Stimulated activated naive CD8-positive, alpha-beta T cell treated with anti-CD3 and anti-CD28 coated beads, Interleukin-15, amount 100 ng/mL, for 72 hours (primary cell): ENCODE data around the gene RIPOR3.
"Not testable (repeated sequence)": the region's sequence is repeated elsewhere in the genome, so short reads cannot be mapped to it uniquely, and the experiment has no call there.

ENCODE experiments used
- ATAC-seq: fragments of 150-1000 bp; cut with Tn5 transposase; 2 replicates; pipeline ENCODE4 v1.10.0; 2021; ENCODE audit warnings: mild to moderate bottlenecking, moderate library complexity
- DNase-seq, 2 donors: peaks; one replicate each; pipeline ENCODE4 v3.0.0; 2021 to 2022
- H3K27ac Mint-ChIP-seq, 2 donors: one replicate each; pipeline ENCODE4 v1.8.0; 2022; ENCODE audit warnings: mild to moderate bottlenecking in 2 of 2, mixed read lengths in 2 of 2, moderate library complexity in 2 of 2
- H3K27me3 Mint-ChIP-seq: one replicate; pipeline ENCODE4 v1.8.0; 2022; ENCODE audit warnings: mixed read lengths
- H3K4me1 Mint-ChIP-seq: one replicate; pipeline ENCODE4 v1.8.0; 2022; ENCODE audit warnings: mild to moderate bottlenecking, mixed read lengths
- H3K4me3 Mint-ChIP-seq, 2 donors: one replicate each; pipeline ENCODE4 v1.8.0; 2022; ENCODE audit warnings: mild to moderate bottlenecking in 2 of 2, mixed read lengths in 2 of 2, moderate library complexity in 1 of 2
- H3K9me3 Mint-ChIP-seq, 2 donors: one replicate each; pipeline ENCODE4 v1.8.0; 2022; ENCODE audit warnings: mixed read lengths in 2 of 2

RIPOR3 gene

GRCh38 chr20:50607436-50607835, 83.9 kb downstream of the RIPOR3 start:
- DNase-seq (no peak), ATAC-seq (no peak)
- H3K27me3 Mint-ChIP-seq = peaks cover 16% of the 10 kb centered on the region
- no peaks in the 10 kb centered on the region for H3K9me3 Mint-ChIP-seq
- H3K4me3 Mint-ChIP-seq = no peak overlapping the region
- H3K27ac Mint-ChIP-seq = no peak overlapping the region
- H3K4me1 Mint-ChIP-seq = no peaks in the 10 kb centered on the region

- Mint-ChIP-seq H3K9me3 (no peaks in the 10 kb centered on the region), H3K27ac (no peak overlapping the region), H3K4me1 (no peaks in the 10 kb centered on the region), H3K27me3 (peaks cover 16% of the 10 kb centered on the region), H3K4me3 (no peak overlapping the region)
- DNase-seq = no peak
- no peak for ATAC-seq
These were observed 86.2 kb downstream of the RIPOR3 start for GRCh38 chr20:50605136-50605535.

GRCh38 chr20:50604451-50604850, 86.9 kb downstream of the RIPOR3 start:
- H3K4me1 Mint-ChIP-seq = no peaks in the 10 kb centered on the region
- DNase-seq (no peak), ATAC-seq (no peak)
- H3K27me3 Mint-ChIP-seq = peaks cover 16% of the 10 kb centered on the region
- H3K9me3 Mint-ChIP-seq = no peaks in the 10 kb centered on the region
- H3K4me3 Mint-ChIP-seq = no peak overlapping the region
- no peak overlapping the region for H3K27ac Mint-ChIP-seq

GRCh38 chr20:50602432-50603088, 88.8 kb downstream of the RIPOR3 start:
- ATAC-seq = no peak
- no peak overlapping the region for H3K4me3 Mint-ChIP-seq
- H3K27ac Mint-ChIP-seq = no peak overlapping the region

DNA sequence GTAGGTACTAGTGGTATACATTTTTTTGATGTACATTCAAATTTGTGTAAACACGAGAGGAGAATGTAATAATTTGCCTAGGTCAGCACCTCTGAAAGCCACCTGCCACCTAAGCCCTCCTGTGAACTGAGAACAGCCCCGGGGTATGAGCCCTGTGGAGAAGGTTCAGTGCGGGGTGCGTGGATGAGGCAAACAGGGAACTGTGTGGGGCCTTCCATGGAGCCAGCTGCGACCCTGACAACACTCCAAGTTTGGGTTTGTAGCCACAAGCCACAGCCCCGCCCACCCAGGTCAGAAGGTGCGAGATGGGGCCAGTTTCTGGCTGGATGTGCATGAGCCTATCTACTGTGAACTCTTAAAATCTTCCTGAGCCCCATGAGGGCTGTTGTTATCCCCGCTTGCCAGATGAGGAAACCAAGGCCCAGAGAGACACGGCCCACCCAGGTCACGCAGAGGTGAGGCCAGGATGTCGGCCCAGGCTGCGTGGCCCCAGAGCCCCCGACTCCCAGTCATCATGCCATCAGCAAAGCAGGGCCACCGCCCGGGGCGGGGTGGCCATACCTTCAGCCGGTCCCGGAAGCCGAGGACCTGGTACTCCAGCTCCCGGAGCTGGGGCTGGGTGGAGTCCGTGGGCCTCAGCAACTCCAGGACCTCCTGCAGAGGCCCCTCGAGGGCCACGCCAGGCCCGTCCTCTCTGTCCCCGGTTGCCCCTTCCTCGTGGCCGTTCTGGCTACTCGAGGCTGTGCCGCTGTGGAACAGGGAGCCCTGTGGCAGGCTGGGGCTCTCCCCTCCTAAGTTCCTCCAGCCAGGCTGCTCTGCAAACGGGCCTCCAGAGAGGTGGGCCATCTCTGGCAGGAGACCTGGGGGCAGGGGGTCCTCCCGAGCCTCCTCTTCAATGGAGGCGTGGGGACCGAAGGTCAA, 89.6 kb downstream of the RIPOR3 start:
- peaks cover 7% of the 10 kb centered on the region for H3K27me3 Mint-ChIP-seq
- H3K4me1 Mint-ChIP-seq = no peaks in the 10 kb centered on the region
- no peak overlapping the region for H3K27ac Mint-ChIP-seq
- DNase-seq = no peak
- H3K4me3 Mint-ChIP-seq = no peak overlapping the region
- peak; percentile 24 for ATAC-seq
- no peaks in the 10 kb centered on the region for H3K9me3 Mint-ChIP-seq

More at GRCh38 chr20:50602432-50603088, 88.8 kb downstream of the RIPOR3 start:
- no peaks in the 10 kb centered on the region for H3K9me3 Mint-ChIP-seq
- no peaks in the 10 kb centered on the region for H3K4me1 Mint-ChIP-seq
- peaks cover 12% of the 10 kb centered on the region for H3K27me3 Mint-ChIP-seq
- no peak for DNase-seq

DNA sequence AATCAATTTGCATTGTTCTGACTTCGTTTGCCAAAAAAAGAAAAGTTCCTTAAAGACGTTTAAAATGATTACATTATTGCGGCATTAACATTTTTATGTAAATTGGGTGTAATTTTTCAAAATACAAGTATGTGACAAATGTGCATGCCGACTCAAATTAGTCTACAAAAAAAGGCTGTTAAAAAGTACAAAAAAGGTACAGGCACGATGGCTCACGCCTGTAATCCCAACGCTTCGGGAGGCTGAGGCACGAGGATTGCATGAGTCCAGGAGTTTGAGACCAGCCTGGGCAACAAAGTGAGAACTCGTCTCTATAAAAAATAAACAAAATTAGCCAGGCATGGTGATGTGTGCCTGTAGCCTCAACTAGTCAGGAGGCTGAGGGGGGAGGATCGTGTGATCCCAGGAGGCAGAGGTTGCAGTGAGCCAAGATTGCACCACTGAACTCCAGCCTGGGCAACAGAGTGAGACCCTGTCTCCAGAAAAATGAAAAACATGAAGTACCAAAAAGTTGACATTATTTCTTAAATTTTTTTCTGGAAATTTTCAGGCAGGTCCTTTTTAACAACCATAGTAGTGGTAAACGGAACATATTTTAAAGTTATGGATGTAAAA, 91.0 kb downstream of the RIPOR3 start:
- Mint-ChIP-seq H3K4me1 (peaks cover 5% of the 10 kb centered on the region), H3K27ac (peak overlapping the region in 1 of 2 donors; percentile 3), H3K4me3 (no peak overlapping the region)

DNA sequence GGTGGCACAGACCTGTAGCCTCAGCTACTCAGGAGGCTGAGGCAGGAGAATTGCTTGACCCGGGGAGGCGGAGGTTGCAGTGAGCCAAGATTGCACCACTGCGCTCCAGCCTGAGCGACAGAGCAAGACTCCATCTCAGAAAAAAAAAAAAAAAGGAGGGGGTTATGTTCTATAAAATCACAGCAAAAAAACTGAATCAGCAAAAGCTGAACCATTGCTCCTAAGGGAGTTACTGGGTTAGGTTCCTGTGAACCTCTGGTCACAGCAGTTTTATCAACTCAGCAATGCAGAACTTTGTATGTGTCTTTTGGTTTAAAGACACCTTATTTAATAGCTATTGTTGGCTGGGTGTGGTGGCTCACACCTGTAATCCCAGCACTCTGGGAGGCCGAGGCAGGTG, 92.6 kb downstream of the RIPOR3 start:
- peak overlapping the region in 1 of 2 donors; percentile 15 for H3K27ac Mint-ChIP-seq
- not testable (repeated sequence) for H3K4me1 Mint-ChIP-seq, H3K4me3 Mint-ChIP-seq, ATAC-seq, DNase-seq, H3K27me3 Mint-ChIP-seq, H3K9me3 Mint-ChIP-seq

More for the DNA sequence above, 91.0 kb downstream of the RIPOR3 start:
- Mint-ChIP-seq H3K9me3 (no peaks in the 10 kb centered on the region), H3K27me3 (peaks cover 7% of the 10 kb centered on the region)
- ATAC-seq (no peak), DNase-seq (no peak)

DNA sequence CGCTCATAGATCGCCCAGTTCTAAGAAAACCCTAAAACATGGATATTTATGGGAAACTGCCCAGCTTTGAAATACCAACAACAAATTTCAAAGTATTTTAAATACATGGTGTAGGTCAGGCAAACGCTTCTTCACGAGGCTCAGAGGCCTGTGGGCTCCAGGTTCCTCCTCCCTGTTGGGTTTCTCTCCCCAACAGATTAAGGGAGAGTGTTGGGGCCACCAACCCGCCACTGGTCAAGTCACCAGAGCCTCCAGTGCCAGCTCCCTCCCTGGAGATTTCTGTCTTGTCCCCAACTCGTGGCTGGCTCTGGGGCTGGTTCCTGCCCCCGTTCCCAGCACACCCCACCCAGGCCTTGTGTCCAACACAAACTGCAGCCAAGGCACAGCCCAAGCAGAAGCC, 93.3 kb downstream of the RIPOR3 start:
- Mint-ChIP-seq H3K4me1 (peaks cover 5% of the 10 kb centered on the region), H3K27me3 (peaks cover 4% of the 10 kb centered on the region), H3K27ac (peak overlapping the region in 1 of 2 donors; percentile 54), H3K9me3 (no peaks in the 10 kb centered on the region), H3K4me3 (no peak overlapping the region)
- ATAC-seq (no peak), DNase-seq (no peak)

DNA sequence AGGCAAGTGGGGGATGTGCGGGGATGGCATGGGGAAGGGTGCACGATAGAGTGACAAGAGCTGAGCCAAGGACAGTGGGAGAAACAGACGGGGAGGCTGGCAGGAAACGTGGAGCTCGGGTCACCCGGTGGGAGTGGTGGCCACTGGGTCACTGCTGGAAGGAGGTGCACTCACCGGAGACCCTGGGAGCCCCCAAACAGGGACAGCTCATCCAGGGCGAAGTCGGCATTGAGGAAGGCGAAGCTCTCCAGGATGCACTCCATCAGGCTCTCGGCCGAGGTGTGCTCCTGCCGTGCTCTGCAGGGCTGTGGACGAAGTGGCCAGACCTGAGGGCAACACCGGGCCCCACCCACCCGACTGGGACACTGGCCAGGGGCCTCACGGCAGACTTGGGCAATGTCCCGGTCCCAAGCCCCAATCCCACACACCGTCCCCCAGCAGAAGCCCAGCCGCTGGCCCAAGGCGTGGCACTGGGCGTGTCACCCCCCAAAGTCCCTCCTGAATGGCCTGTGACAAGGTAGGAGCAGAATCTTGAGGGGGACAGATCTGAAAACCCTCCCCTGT, 93.9 kb downstream of the RIPOR3 start:
- H3K27ac Mint-ChIP-seq = peak overlapping the region in 1 of 2 donors; percentile 98
- no peaks in the 10 kb centered on the region for H3K9me3 Mint-ChIP-seq
- no peak overlapping the region for H3K4me3 Mint-ChIP-seq
- peaks cover 5% of the 10 kb centered on the region for H3K4me1 Mint-ChIP-seq
- DNase-seq (no peak), ATAC-seq (no peak)
- no peaks in the 10 kb centered on the region for H3K27me3 Mint-ChIP-seq

DNA sequence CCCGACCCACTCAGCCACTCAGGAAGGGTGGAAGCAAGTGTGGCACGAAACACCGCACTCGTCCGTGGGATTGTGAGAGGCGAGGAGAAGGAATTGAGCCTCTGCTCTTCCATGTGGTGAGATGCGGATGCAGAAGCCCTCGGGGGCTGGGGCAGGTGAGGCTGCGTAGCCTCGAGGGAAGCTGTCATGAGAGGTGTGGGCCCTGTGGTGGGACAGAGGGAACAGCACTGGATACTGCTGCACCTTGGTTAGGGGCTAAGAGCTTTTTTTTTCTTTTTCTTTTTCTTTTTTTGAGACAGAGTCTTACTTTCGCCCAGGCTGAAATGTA, 94.7 kb downstream of the RIPOR3 start:
- DNase-seq (no peak), ATAC-seq (no peak)
- Mint-ChIP-seq H3K4me3 (no peak overlapping the region), H3K27me3 (no peaks in the 10 kb centered on the region), H3K4me1 (peaks cover 5% of the 10 kb centered on the region), H3K9me3 (no peaks in the 10 kb centered on the region), H3K27ac (peak overlapping the region in 1 of 2 donors; percentile 98)

- Mint-ChIP-seq H3K27ac (peak overlapping the region in 1 of 2 donors; percentile 98), H3K27me3 (no peaks in the 10 kb centered on the region), H3K9me3 (no peaks in the 10 kb centered on the region), H3K4me3 (no peak overlapping the region), H3K4me1 (peaks cover 5% of the 10 kb centered on the region)
- DNase-seq = no peak
- no peak for ATAC-seq
These were observed 95.2 kb downstream of the RIPOR3 start for GRCh38 chr20:50595988-50596693.

GRCh38 chr20:50595433-50595895, 95.9 kb downstream of the RIPOR3 start:
- Mint-ChIP-seq H3K27ac (peak overlapping the region in 1 of 2 donors; percentile 98), H3K27me3 (no peaks in the 10 kb centered on the region), H3K4me3 (no peak overlapping the region), H3K9me3 (no peaks in the 10 kb centered on the region), H3K4me1 (peaks cover 5% of the 10 kb centered on the region)
- DNase-seq (no peak), ATAC-seq (no peak)

- H3K4me3 Mint-ChIP-seq = no peak overlapping the region
- H3K9me3 Mint-ChIP-seq = no peaks in the 10 kb centered on the region
- H3K27me3 Mint-ChIP-seq = no peaks in the 10 kb centered on the region
- peak overlapping the region in 1 of 2 donors; percentile 98 for H3K27ac Mint-ChIP-seq
- peak; percentile 49 for ATAC-seq
- no peak for DNase-seq
- peaks cover 5% of the 10 kb centered on the region for H3K4me1 Mint-ChIP-seq
These were observed 96.5 kb downstream of the RIPOR3 start for GRCh38 chr20:50594591-50595432.

GRCh38 chr20:50594231-50594590, 97.1 kb downstream of the RIPOR3 start:
- peak; percentile 15 for ATAC-seq
- peak overlapping the region in 1 of 2 donors; percentile 89 for H3K27ac Mint-ChIP-seq
- peaks cover 5% of the 10 kb centered on the region for H3K4me1 Mint-ChIP-seq
- H3K27me3 Mint-ChIP-seq = no peaks in the 10 kb centered on the region
- H3K4me3 Mint-ChIP-seq = no peak overlapping the region
- no peaks in the 10 kb centered on the region for H3K9me3 Mint-ChIP-seq
- no peak for DNase-seq
